ENCODE measurements around the gene LFNG. TPM values are rescaled to one million over a fixed set of nuclear protein-coding genes. Genes with fewer than 3 reads are reported as not detected.

Gene LFNG
- 75.5 TPM for total RNA-seq (ENCODE audit: unreplicated experiment)
- long read RNA-seq, result 0 reads

- peak within 1 kb of the TSS; percentile 90 for H3K4me3 Mint-ChIP-seq (ENCODE audit: unreplicated experiment)
- peak; percentile 89 for DNase-seq
- H3K27ac Mint-ChIP-seq (ENCODE audit: unreplicated experiment), result peak within 1 kb of the TSS; percentile 92
- peaks cover 14% of the 10 kb centered on the region for H3K4me1 Mint-ChIP-seq (ENCODE audit: low read depth, unreplicated experiment)
- no peaks in the 10 kb centered on the region for H3K36me3 Mint-ChIP-seq (ENCODE audit: unreplicated experiment)
- TF ChIP-seq CTCF (IDR thresholded peaks at IDR 0.05; ENCODE audit: partially characterized antibody, unreplicated experiment), result no peak
- peaks cover 19% of the 10 kb centered on the region for H3K9me3 Mint-ChIP-seq (ENCODE audit: unreplicated experiment)
- peaks cover 15% of the 10 kb centered on the region for H3K27me3 Mint-ChIP-seq (ENCODE audit: unreplicated experiment)
These were observed at the start of gene LFNG for GRCh38 chr7:2519119-2519930. Gene LFNG, plus strand, starts transcription at chr7:2519774. Its CDS starts 88 bp downstream, at chr7:2519862.

- H3K27ac Mint-ChIP-seq (ENCODE audit: unreplicated experiment), result no peak overlapping the region
- H3K4me3 Mint-ChIP-seq (ENCODE audit: unreplicated experiment), result no peak overlapping the region
- no peak for TF ChIP-seq CTCF (IDR thresholded peaks at IDR 0.05; ENCODE audit: partially characterized antibody, unreplicated experiment)
- H3K27me3 Mint-ChIP-seq (ENCODE audit: unreplicated experiment), result peaks cover 12% of the 10 kb centered on the region
- DNase-seq, result no peak
- H3K9me3 Mint-ChIP-seq (ENCODE audit: unreplicated experiment), result peaks cover 3% of the 10 kb centered on the region
- H3K36me3 Mint-ChIP-seq (ENCODE audit: unreplicated experiment), result no peaks in the 10 kb centered on the region
- peaks cover 8% of the 10 kb centered on the region for H3K4me1 Mint-ChIP-seq (ENCODE audit: low read depth, unreplicated experiment)
These were observed 49.2 kb upstream of the LFNG start for GRCh38 chr7:2470204-2471021.

DNA sequence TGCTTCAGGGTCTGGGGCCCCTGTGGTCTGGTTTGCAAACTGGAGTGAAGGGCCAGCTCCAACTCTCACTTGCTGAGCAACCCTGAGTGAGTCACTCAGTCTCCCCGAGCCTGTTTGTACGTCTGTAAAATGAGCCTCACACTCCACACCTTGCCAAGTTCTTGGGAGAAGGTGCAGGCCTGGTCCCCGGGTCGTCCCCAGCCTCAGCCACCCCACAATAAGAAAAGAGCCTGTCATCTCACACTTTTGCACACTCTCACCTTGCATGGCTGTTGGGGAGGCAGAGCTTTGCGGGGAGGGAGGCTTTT, 48.6 kb upstream of the LFNG start:
- TF ChIP-seq CTCF (IDR thresholded peaks at IDR 0.05; ENCODE audit: partially characterized antibody, unreplicated experiment), result no peak
- no peak overlapping the region for H3K27ac Mint-ChIP-seq (ENCODE audit: unreplicated experiment)
- no peaks in the 10 kb centered on the region for H3K36me3 Mint-ChIP-seq (ENCODE audit: unreplicated experiment)
- DNase-seq, result no peak
- H3K4me3 Mint-ChIP-seq (ENCODE audit: unreplicated experiment), result no peak overlapping the region
- H3K27me3 Mint-ChIP-seq (ENCODE audit: unreplicated experiment), result peaks cover 10% of the 10 kb centered on the region
- H3K4me1 Mint-ChIP-seq (ENCODE audit: low read depth, unreplicated experiment), result peaks cover 5% of the 10 kb centered on the region
- peaks cover 3% of the 10 kb centered on the region for H3K9me3 Mint-ChIP-seq (ENCODE audit: unreplicated experiment)

DNA sequence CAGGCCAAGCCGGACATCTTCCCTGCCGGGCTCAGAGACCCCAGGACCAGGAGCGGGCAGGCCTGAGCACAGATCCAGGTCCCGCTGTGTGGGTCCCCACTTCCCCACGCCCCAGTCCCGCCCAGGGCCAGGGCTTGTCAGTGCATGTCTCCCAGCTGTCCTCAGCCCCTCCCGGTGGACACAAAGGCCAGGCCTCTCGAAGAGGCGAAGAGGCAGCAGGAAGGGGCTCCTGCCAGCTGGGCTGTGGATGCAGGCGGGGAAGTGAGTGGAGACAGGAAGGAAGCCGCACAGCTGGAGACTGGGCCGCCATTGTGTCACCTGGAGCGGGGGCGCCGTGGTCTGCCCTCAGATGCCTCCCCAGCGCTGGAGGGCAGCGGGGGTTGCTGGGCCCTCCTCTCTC, 48.2 kb upstream of the LFNG start:
- Mint-ChIP-seq H3K27ac (ENCODE audit: unreplicated experiment) (no peak overlapping the region), H3K4me1 (ENCODE audit: low read depth, unreplicated experiment) (peaks cover 3% of the 10 kb centered on the region), H3K9me3 (ENCODE audit: unreplicated experiment) (peaks cover 3% of the 10 kb centered on the region), H3K27me3 (ENCODE audit: unreplicated experiment) (peaks cover 8% of the 10 kb centered on the region), H3K4me3 (ENCODE audit: unreplicated experiment) (no peak overlapping the region), H3K36me3 (ENCODE audit: unreplicated experiment) (no peaks in the 10 kb centered on the region)
- TF ChIP-seq CTCF (IDR thresholded peaks at IDR 0.05; ENCODE audit: partially characterized antibody, unreplicated experiment), result no peak
- DNase-seq, result no peak

GRCh38 chr7:2472739-2473138, 46.8 kb upstream of the LFNG start:
- no peak overlapping the region for H3K27ac Mint-ChIP-seq (ENCODE audit: unreplicated experiment)
- peaks cover 4% of the 10 kb centered on the region for H3K4me1 Mint-ChIP-seq (ENCODE audit: low read depth, unreplicated experiment)
- TF ChIP-seq CTCF (IDR thresholded peaks at IDR 0.05; ENCODE audit: partially characterized antibody, unreplicated experiment), result no peak
- peaks cover 8% of the 10 kb centered on the region for H3K27me3 Mint-ChIP-seq (ENCODE audit: unreplicated experiment)
- no peaks in the 10 kb centered on the region for H3K36me3 Mint-ChIP-seq (ENCODE audit: unreplicated experiment)
- no peak overlapping the region for H3K4me3 Mint-ChIP-seq (ENCODE audit: unreplicated experiment)
- no peak for DNase-seq
- H3K9me3 Mint-ChIP-seq (ENCODE audit: unreplicated experiment), result peaks cover 3% of the 10 kb centered on the region

Measured in glutamatergic neuron (in vitro differentiated cells).